CD14-positive monocyte (primary cell): ENCODE measurements around the gene DRAM1. TPM values are rescaled to one million over a fixed set of nuclear protein-coding genes. Genes with fewer than 3 reads are reported as not detected.

Experiments used
- DNase-seq, 3 donors: peaks; one replicate each; pipeline ENCODE4 v3.0.0-alpha.2; 2011 to 2022
- H2AFZ ChIP-seq: 2 replicates; pipeline ENCODE4 v1.6.0; 2012; ENCODE audit warnings: mild to moderate bottlenecking, low read depth, low read length, inconsistent platforms; ENCODE audit not compliant: insufficient read depth, poor library complexity, severe bottlenecking
- H3K27ac ChIP-seq, 2 donors: 1 replicate in 1 of 2; 2 replicates in 1 of 2; pipeline ENCODE4 v1.5.1; 2012 to 2013; ENCODE audit warnings: low read length in 2 of 2, control low read depth in 1 of 2, inconsistent platforms in 1 of 2, low read depth in 1 of 2, mild to moderate bottlenecking in 1 of 2
- H3K27me3 ChIP-seq, 2 donors: one replicate each; pipeline versions ENCODE4 v1.6.0 to v1.6.1; 2011 to 2013; ENCODE audit warnings: low read length in 2 of 2; ENCODE audit not compliant: control insufficient read depth in 2 of 2, insufficient read depth in 2 of 2
- H3K36me3 ChIP-seq, 2 donors: replicated peaks in 1 of 2; 1 replicate in 1 of 2; 2 replicates in 1 of 2; pipeline versions ENCODE4 v1.5.1 to v1.6.1; 2012 to 2013; ENCODE audit warnings: low read length in 2 of 2, control low read depth in 1 of 2, inconsistent platforms in 1 of 2, mild to moderate bottlenecking in 1 of 2; ENCODE audit not compliant: insufficient read depth in 2 of 2, control insufficient read depth in 1 of 2
- H3K4me1 ChIP-seq, 2 donors: 1 replicate in 1 of 2; 2 replicates in 1 of 2; pipeline versions ENCODE4 v1.5.1 to v1.6.1; 2012 to 2013; ENCODE audit warnings: low read length in 2 of 2, control low read depth in 1 of 2, inconsistent platforms in 1 of 2, mild to moderate bottlenecking in 1 of 2, moderate library complexity in 1 of 2; ENCODE audit not compliant: insufficient read depth in 2 of 2, control insufficient read depth in 1 of 2
- H3K4me2 ChIP-seq: replicated peaks from 2 replicates; pipeline ENCODE3; 2012; ENCODE audit warnings: low read length, moderate library complexity, mild to moderate bottlenecking; ENCODE audit not compliant: poor library complexity, severe bottlenecking; ENCODE audit errors: extremely low read depth
- H3K4me3 ChIP-seq, 3 experiments: fragments of 200-600 bp in 1 of 3; sonication (generic) in 1 of 3; replicated peaks in 1 of 3; 1 replicate in 2 of 3; 2 replicates in 1 of 3; pipeline ENCODE4 v1.5.1; 2011 to 2013; ENCODE audit warnings: low read length in 3 of 3, mild to moderate bottlenecking in 3 of 3, control low read depth in 2 of 3, low read depth in 2 of 3, inconsistent platforms in 1 of 3, moderate library complexity in 1 of 3
- H3K79me2 ChIP-seq: 2 replicates; pipeline ENCODE4 v1.6.0; 2012; ENCODE audit warnings: mild to moderate bottlenecking, control low read depth, inconsistent platforms, low read length, moderate library complexity; ENCODE audit not compliant: insufficient read depth
- H3K9ac ChIP-seq: 2 replicates; pipeline ENCODE4 v1.6.0; 2017; ENCODE audit warnings: low read length, mild to moderate bottlenecking; ENCODE audit not compliant: insufficient read depth, poor library complexity, severe bottlenecking
- H3K9me3 ChIP-seq, 2 donors: replicated peaks in 1 of 2; 1 replicate in 1 of 2; 2 replicates in 1 of 2; pipeline versions ENCODE4 v1.5.1 to v1.6.1; 2012 to 2013; ENCODE audit warnings: low read length in 2 of 2, control low read depth in 1 of 2; ENCODE audit not compliant: control insufficient read depth in 1 of 2, insufficient read depth in 1 of 2
- H4K20me1 ChIP-seq: 2 replicates; pipeline ENCODE4 v1.6.0; 2012; ENCODE audit warnings: mild to moderate bottlenecking, low read length, control low read depth, moderate library complexity; ENCODE audit not compliant: insufficient read depth
- H3K27ac Mint-ChIP-seq, 7 donors: one replicate each; pipeline ENCODE4 v1.8.0; 2020; ENCODE audit warnings: mild to moderate bottlenecking in 7 of 7, mixed read lengths in 7 of 7, moderate library complexity in 6 of 7, inconsistent platforms in 2 of 7
- H3K27me3 Mint-ChIP-seq, 3 donors: one replicate each; pipeline ENCODE4 v1.8.0; 2021 to 2022; ENCODE audit warnings: low read depth in 3 of 3, mild to moderate bottlenecking in 3 of 3, mixed read lengths in 3 of 3, moderate library complexity in 3 of 3, inconsistent platforms in 1 of 3
- H3K36me3 Mint-ChIP-seq, 2 donors: one replicate each; pipeline ENCODE4 v1.8.0; 2020; ENCODE audit warnings: mixed read lengths in 2 of 2, inconsistent platforms in 1 of 2, mild to moderate bottlenecking in 1 of 2
- H3K4me1 Mint-ChIP-seq: one replicate; pipeline ENCODE4 v1.8.0; 2020; ENCODE audit warnings: mild to moderate bottlenecking, mixed read lengths
- H3K4me3 Mint-ChIP-seq, 2 donors: one replicate each; pipeline ENCODE4 v1.8.0; 2020; ENCODE audit warnings: mild to moderate bottlenecking in 2 of 2, mixed read lengths in 2 of 2, moderate library complexity in 1 of 2
- H3K9me3 Mint-ChIP-seq, 7 donors: one replicate each; pipeline ENCODE4 v1.8.0; 2020 to 2022; ENCODE audit warnings: mixed read lengths in 7 of 7, mild to moderate bottlenecking in 6 of 7, moderate library complexity in 6 of 7, inconsistent platforms in 2 of 7
- WGBS: methylation state at CpG from one replicate; pipeline ENCODE4 v1.1.5; 2013; ENCODE audit warnings: missing lambda C conversion rate; ENCODE audit not compliant: insufficient coverage; 5-methylcytosine and 5-hydroxymethylcytosine counted together
- intact Hi-C, 2 donors: fragments of 100-400 bp; cut with micrococcal nuclease; formaldehyde crosslinking; loops; one replicate each; pipeline versions ENCODE4 v1.15.0 to v1.15.1; 2023
- polyA plus RNA-seq, 3 donors: library from polyadenylated mRNA; depleted of rRNA in 1 of 3; unstranded in 2 of 3; stranded (reverse) in 1 of 3; fragments of 300-500 nt in 2 of 3; fragments of >200 nt in 1 of 3; fragmentation: Illumina TruSeq in 2 of 3; gene quantifications; 1 replicate in 2 of 3; 2 replicates in 1 of 3; pipeline ENCODE4 v1.2.3, GENCODE V29; 2012 to 2021
- TF ChIP-seq, protein P1 (sequence below): fragments of 200-600 bp; IDR thresholded peaks from one replicate; pipeline ENCODE4 v1.8.0; 2022; ENCODE audit warnings: antibody characterized with exemption, mild to moderate bottlenecking

Gene DRAM1
- polyA plus RNA-seq, 3 donors = 14.0 to 49.7 (median 43.0) TPM

DNA sequence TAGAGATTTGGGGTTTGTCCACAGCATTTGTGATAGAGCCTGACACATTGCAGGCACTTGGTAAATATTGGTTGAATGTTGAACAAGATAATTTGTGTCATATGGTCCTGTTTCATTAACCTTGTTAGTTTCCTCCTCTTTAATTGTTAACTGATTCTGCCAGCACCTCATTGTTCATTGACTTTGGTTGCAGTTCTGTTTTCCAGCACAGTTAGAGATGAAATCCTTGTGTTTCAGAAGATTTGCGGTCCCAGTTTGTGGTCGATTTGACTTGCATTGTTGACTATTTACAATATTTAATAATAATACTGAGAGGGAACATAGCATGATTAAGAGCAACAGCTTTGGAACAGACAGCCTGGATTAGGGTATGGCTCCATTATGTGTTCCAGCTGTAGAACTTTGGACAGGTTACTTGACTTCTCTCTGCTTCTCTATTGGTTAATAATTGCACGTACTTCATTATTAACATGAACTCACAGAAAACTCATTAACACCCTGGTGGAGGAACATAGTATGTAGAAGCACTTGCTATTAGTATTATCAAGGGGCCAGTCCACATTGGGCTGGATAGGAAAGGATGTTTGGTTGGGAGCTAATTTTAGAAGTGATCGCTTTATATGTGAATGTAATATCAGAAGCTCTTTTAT, 8.7 kb downstream of the DRAM1 start:
- no CpG with 5 or more reads among the region's 4 CpGs for WGBS
- no peaks in the 10 kb centered on the region for H3K27me3 ChIP-seq
- H3K9me3 ChIP-seq = no peaks in the 10 kb centered on the region
- H3K4me3 Mint-ChIP-seq = no peak overlapping the region
- peaks cover 0 to 18% of the 10 kb centered on the region in 2 donors for H3K36me3 ChIP-seq
- H3K36me3 Mint-ChIP-seq = peaks cover 13 to 31% of the 10 kb centered on the region in 2 donors
- intact Hi-C loops = no loop called here
- DNase-seq = no peak
- no peak overlapping the region for H3K27ac ChIP-seq
- TF ChIP-seq, protein P1, sequence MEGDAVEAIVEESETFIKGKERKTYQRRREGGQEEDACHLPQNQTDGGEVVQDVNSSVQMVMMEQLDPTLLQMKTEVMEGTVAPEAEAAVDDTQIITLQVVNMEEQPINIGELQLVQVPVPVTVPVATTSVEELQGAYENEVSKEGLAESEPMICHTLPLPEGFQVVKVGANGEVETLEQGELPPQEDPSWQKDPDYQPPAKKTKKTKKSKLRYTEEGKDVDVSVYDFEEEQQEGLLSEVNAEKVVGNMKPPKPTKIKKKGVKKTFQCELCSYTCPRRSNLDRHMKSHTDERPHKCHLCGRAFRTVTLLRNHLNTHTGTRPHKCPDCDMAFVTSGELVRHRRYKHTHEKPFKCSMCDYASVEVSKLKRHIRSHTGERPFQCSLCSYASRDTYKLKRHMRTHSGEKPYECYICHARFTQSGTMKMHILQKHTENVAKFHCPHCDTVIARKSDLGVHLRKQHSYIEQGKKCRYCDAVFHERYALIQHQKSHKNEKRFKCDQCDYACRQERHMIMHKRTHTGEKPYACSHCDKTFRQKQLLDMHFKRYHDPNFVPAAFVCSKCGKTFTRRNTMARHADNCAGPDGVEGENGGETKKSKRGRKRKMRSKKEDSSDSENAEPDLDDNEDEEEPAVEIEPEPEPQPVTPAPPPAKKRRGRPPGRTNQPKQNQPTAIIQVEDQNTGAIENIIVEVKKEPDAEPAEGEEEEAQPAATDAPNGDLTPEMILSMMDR = no peak
- H3K9me3 Mint-ChIP-seq = no peaks in the 10 kb centered on the region
- no peak overlapping the region for H3K9ac ChIP-seq
- H3K79me2 ChIP-seq = peaks cover 96% of the 10 kb centered on the region
- H3K27me3 Mint-ChIP-seq = peaks cover 0 to 2% (median 0%) of the 10 kb centered on the region in 3 donors
- peaks cover 31% of the 10 kb centered on the region for H4K20me1 ChIP-seq
- H3K4me3 ChIP-seq = no peak overlapping the region
- no peak overlapping the region for H2AFZ ChIP-seq
- H3K4me1 ChIP-seq = peaks cover 34 to 56% of the 10 kb centered on the region in 2 donors
- H3K4me1 Mint-ChIP-seq = peaks cover 56% of the 10 kb centered on the region
- no peak overlapping the region for H3K27ac Mint-ChIP-seq
- no peak overlapping the region for H3K4me2 ChIP-seq

DNA sequence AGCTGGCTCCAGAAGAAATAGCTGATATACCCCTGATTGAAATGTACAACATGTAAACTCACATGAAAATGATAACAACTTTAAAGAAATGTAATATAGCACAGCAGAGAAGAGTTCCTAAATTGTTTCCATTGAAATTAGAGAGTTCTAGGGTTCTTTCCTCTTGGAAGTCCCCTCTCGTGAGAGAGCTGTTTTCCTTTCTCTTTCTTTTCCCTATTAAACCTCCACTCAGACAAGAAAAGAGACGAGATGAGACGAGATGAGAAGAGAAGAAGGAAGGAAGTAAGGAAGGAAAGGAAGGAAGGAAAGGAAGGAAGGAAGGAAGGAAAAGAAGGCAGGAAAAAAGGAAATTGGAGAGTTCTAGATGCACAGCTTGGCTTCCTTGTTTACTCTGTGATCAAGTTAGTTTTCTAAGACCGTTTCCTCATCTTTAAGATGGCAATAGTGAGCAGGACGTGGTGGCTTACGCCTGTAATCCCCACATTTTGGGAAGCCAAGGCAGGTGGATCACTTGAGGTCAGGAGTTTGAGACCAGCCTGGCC, 11.9 kb downstream of the DRAM1 start:
- peaks cover 65% of the 10 kb centered on the region for H3K4me1 Mint-ChIP-seq
- peak overlapping the region; percentile 67 to 92 (median 85) for H3K27ac Mint-ChIP-seq
- Histone ChIP-seq H3K9me3 (no peaks in the 10 kb centered on the region), H3K4me3 (peak overlapping the region in 1 of 3 experiments; percentile 53), H3K36me3 (no peaks in the 10 kb centered on the region), H3K79me2 (peaks cover 84% of the 10 kb centered on the region), H3K9ac (no peak overlapping the region), H3K4me1 (peaks cover 59 to 69% of the 10 kb centered on the region in 2 donors), H2AFZ (no peak overlapping the region), H4K20me1 (peaks cover 29% of the 10 kb centered on the region), H3K27ac (peak overlapping the region in 1 of 2 donors; percentile 75), H3K4me2 (peak overlapping the region; percentile 40), H3K27me3 (no peaks in the 10 kb centered on the region)
- peak in 2 of 3 donors; percentile 26 to 76 for DNase-seq
- peak overlapping the region; percentile 69 to 72 for H3K4me3 Mint-ChIP-seq
- H3K36me3 Mint-ChIP-seq = peaks cover 6% of the 10 kb centered on the region in 2 donors
- intact Hi-C loops = no loop called here
- H3K27me3 Mint-ChIP-seq = peaks cover 0 to 2% (median 0%) of the 10 kb centered on the region in 3 donors
- no peaks in the 10 kb centered on the region for H3K9me3 Mint-ChIP-seq
- TF ChIP-seq, protein P1 = no peak
- 33% methylated on average over 1 of the region's 6 CpGs for WGBS
